VCaP (cell line): ENCODE results near the gene SMIM36.

Experiments
- H3K27ac ChIP-seq: fragments of 450-650 bp; 2 replicates; pipeline ENCODE4 v1.5.1; 2017
- TF ChIP-seq, protein P1 (sequence below): fragments of 450-650 bp; conservative IDR thresholded peaks from 2 replicates; pipeline ENCODE4 v1.5.1; 2017; ENCODE audit warnings: mild to moderate bottlenecking, moderate library complexity

SMIM36 gene

DNA sequence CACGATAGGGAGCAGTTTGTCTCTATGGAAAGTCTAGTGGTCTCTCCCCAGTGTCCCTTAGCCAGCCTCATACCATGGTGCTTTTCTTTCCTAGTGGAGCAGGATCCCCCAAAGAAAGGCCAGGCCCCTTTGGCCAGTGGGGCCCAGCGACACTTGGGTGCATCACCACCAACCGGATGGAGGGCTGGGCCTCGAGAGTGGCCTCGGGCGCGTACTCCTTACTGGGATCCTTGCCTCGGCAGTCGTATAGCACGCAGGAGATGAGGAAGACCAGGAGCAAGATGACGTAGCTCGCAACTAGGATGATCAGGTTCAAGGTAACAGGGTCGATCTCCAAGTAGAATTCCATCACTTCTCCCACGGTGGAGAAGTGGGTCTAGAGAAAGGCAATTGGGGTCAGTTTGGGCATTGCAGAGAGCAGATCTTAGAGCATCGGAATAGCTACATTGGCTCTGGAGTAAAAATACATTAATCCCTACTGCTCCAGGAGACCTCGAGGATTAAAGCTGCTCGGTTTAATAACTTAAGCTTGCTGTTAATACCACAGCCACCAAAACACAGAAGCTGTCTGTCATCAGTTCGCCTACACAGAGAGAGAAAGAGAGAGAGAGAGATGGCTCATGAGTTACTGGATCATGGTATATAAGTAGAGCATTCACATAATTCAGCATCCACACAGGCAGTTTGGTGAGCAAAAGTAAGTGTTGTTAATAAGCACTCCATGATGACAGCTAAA lies at the start of gene SMIM36:
Gene SMIM36, minus strand, starts transcription at position 467 of the 736 bp plus-strand sequence.
- no peak within 1 kb of the TSS for H3K27ac ChIP-seq
- TF ChIP-seq, protein P1, sequence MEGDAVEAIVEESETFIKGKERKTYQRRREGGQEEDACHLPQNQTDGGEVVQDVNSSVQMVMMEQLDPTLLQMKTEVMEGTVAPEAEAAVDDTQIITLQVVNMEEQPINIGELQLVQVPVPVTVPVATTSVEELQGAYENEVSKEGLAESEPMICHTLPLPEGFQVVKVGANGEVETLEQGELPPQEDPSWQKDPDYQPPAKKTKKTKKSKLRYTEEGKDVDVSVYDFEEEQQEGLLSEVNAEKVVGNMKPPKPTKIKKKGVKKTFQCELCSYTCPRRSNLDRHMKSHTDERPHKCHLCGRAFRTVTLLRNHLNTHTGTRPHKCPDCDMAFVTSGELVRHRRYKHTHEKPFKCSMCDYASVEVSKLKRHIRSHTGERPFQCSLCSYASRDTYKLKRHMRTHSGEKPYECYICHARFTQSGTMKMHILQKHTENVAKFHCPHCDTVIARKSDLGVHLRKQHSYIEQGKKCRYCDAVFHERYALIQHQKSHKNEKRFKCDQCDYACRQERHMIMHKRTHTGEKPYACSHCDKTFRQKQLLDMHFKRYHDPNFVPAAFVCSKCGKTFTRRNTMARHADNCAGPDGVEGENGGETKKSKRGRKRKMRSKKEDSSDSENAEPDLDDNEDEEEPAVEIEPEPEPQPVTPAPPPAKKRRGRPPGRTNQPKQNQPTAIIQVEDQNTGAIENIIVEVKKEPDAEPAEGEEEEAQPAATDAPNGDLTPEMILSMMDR = no peak

DNA sequence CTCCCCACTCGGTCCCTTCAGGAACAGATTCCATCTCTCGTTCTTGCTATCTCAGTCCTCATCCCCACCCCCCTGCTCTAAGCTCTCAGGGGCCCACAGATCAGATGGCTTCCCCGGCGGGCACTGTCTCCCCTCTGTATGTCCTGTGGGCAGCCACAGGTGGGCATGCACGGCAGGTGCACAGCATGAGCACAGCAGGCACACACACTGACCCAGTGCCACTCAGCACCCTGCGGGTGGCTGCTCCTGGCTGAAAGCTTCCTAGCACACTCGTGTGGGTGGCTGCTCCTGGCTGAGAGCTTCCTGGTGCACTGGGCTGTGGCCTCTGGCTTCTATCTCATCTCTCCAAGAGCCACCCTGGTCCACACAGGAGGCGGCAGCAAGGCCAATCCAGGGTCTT lies 44.5 kb upstream of the SMIM36 start:
- no peak overlapping the region for H3K27ac ChIP-seq
- TF ChIP-seq, protein P1 = no peak

DNA sequence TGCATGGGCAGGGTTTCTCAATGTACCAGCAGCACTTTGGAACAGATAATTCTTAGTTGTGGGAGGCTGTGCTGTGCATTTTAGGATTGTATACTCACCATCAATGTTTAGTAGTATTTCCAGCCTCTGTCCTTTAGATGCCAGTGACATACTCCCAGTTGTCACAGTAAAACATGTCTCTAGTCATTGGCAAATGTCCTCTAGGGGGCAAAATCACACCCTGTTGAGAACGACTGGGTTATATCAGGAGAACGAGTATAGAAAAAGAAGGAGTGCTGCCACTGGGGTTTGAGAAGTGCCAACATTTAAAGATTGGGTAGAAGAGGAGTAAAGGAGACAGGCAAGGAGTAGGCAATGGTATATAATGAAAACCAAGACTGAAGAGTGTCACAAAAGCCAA lies 37.9 kb upstream of the SMIM36 start:
- TF ChIP-seq, protein P1 = peak; percentile 47; the same call in 1 of the 2 replicates

DNA sequence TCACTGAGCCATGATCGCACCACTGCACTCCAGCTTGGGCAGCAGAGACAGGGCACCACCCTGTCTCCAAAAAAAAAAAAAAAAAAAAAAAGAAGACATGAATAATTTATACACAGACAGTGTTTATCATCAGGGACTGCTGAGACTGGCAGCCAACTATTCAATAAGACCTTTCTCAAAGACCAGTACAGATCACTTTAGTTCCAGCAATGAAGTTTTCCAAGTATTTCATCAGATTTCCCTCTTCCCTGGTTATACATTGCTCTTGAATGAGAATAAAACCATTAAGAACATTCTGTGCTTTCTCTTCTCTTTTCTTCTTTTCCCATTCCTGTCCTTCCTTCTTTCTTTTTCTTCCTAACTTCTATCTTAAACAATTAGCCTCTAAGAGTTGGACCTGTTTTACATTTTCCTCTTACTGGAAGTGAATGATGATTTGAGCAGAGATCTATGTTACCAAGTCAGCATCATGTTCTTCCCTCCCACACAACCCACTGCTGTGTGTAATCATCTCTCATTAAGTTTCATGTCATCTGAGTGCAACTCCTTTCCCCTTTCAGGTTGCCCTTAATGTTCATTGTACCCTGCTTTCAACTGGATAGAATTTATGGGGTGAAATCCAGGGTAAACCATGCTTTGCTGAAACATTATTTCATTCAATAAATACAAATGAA lies 35.9 kb upstream of the SMIM36 start:
- H3K27ac ChIP-seq = no peak overlapping the region
- TF ChIP-seq, protein P1 = no peak

More for the DNA sequence above, 37.9 kb upstream of the SMIM36 start:
- H3K27ac ChIP-seq = no peak overlapping the region

DNA sequence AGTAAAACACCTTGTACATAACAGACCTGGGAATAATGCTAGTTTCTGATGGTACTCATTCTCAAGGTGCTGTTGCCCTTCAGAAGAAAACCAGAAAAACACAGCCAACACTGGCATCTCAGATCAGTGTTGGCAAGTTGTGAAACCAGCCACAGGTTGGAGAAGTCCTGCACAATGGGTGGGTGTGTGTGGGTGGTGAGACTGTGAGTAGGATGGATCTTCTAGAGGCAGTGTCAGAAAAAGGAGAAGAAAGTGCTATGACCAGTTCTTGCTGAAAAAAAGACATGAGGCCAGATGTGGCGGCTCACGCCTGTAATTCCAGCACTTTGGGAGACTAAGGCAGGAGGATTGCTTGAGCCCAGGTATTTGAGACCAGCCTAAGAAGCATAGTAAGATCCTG lies 35.2 kb upstream of the SMIM36 start:
- H3K27ac ChIP-seq = no peak overlapping the region
- TF ChIP-seq, protein P1 = no peak

DNA sequence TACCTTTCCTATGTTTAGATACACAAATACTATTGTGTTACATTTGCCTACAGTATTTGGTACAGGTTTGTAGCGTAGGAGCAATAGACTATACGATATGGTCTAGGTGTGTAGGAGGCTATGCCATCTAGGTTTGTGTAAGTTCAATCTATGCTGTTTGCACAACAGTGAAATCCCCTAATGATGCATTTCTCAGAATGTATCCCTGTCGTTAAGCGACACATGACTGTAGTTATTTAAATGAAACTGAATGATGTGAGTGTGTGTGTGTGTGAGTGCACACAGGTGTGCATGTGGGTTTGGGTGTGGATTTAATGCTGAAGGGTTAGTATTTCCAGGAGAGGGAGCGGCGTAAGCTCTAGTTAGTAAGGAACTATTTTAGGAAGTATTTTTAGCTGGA lies 34.6 kb upstream of the SMIM36 start:
- TF ChIP-seq, protein P1 = no peak
- no peak overlapping the region for H3K27ac ChIP-seq

DNA sequence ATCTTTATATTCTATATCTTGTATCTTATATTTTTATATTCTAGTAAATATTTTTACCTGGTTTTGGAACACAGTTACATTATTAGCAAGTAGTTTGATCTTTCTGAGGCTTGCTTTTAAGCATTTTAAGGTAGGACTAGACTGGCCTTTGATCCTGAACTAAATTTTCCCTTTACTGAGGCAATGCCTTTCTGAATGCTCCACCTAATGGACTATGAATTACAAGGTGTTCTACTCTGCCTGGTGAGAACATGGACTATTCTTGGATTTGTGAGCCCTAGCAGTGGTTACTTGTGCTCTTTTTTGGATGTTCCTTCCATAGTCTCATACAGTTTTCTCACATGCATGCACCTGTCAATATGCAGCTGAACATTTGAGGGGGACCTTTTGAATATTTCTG lies 32.5 kb upstream of the SMIM36 start:
- no peak overlapping the region for H3K27ac ChIP-seq
- TF ChIP-seq, protein P1 = no peak
